ENCODE measurements around the gene LYVE1.

DNA sequence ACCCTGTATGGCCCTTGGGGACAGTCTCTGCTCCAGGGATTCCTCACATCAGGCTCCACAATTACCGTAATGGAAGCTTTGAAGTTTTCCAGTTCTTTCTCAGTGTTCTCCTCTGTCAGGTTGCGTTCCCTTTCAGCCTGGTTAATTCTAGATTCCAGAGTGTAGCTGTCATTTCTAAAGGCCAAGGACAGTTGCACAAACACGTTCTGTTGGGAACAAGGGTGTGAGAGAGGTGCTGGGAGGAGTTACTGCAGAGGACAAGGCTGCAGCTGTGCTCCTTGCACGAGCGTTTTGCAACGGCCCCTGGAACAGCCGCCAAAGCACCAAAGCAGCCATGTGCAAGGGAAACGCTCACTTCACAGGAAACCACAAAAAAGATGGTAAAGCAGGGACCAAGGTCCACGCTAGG, 35.9 kb upstream of the LYVE1 start:
- TF ChIP-seq EZH2 (IDR thresholded peaks at IDR 0.05; ENCODE audit: insufficient read depth, low read length) (no peak), CTCF (IDR thresholded peaks at IDR 0.05; ENCODE audit: insufficient read depth, low read depth, low read length) (no peak)

Measured in astrocyte (in vitro differentiated cells and primary cell).